Measurements from ENCODE around the gene PDE4D. TPM values are rescaled to one million over a fixed set of nuclear protein-coding genes. Genes with fewer than 3 reads are reported as not detected.
A peak's percentile ranks its signal among the peaks of the same experiment; 100 is the strongest.

Gene PDE4D
- total and polyA plus RNA-seq, 2 of the 4 experiments (the other 2 are of a cell fraction) = 1.4 to 7.9 TPM

DNA sequence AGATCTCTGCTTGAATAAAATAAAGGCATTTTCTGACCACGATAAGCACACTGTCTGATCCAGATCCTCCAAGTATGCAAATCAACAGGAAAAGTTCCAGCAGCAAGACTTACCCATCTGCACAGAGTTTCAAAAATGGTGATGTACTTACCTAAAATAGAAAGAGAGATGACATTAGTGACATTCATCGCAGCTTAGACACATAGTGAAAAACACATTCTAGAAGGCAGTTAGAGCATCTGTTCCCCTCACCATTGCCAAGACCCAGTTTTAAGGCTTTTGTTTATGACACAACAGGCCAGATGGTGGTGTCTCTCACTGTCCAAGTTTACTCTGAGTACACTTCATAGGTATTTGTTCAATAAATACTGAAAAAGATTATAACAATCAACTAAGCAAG is 207.7 kb downstream of the PDE4D start:
- dilution Hi-C loops (cut with HindIII; ENCODE audit: low sequenced_read_pairs, unreplicated experiment) (no loop called here), in situ Hi-C loops (cut with MboI; ENCODE audit: low sequenced_read_pairs) (no loop called here), intact Hi-C loops (cut with micrococcal nuclease) (no loop called here)
- no CpG with 5 or more reads among the region's 2 CpGs for WGBS, 2 experiments (ENCODE audit: extremely low coverage in 2 of 2, insufficient read length in 1 of 2)
- Histone ChIP-seq H2AK9ac (replicated peaks; ENCODE audit: low read depth, low read length, poor library complexity) (no peak overlapping the region), H3K4me1 (ENCODE audit: control insufficient read depth, insufficient read depth, low read length) (no peaks in the 10 kb centered on the region), H4K8ac (ENCODE audit: low read depth in 2 of 2, low read length in 2 of 2) (no peak overlapping the region), H2AFZ (replicated peaks; ENCODE audit: low read length, poor library complexity) (no peak overlapping the region), H3K9me3 (ENCODE audit: control insufficient read depth, insufficient read depth, low read length) (no peaks in the 10 kb centered on the region), H3K36me3 (ENCODE audit: control insufficient read depth, insufficient read depth, low read length) (no peaks in the 10 kb centered on the region), H2AK5ac (ENCODE audit: low read depth, low read length) (no peak overlapping the region), H2BK15ac (ENCODE audit: low read depth, low read length) (no peak overlapping the region), H2BK20ac (ENCODE audit: low read depth, low read length) (no peak overlapping the region), H3K18ac (ENCODE audit: low read depth, low read length) (no peak overlapping the region), H3K9ac (ENCODE audit: low read depth, low read length) (no peak overlapping the region), H4K5ac (ENCODE audit: low read depth, low read length) (no peak overlapping the region), H3K9me1 (ENCODE audit: insufficient read depth, low read length) (no peaks in the 10 kb centered on the region), H4K91ac (ENCODE audit: insufficient read depth, low read depth, low read length) (no peak overlapping the region), H3K56ac (ENCODE audit: extremely low read depth, insufficient read depth, low read length) (no peak overlapping the region), H3K27ac (ENCODE audit: insufficient read depth, low read length) (no peak overlapping the region), H3K27me3 (ENCODE audit: control insufficient read depth, insufficient read depth, low read length) (no peaks in the 10 kb centered on the region), H2BK120ac (ENCODE audit: low read depth, low read length) (no peak overlapping the region), H3K4me2 (ENCODE audit: low read depth, low read length) (no peak overlapping the region), H2BK5ac (ENCODE audit: low read depth, low read length, poor library complexity, severe bottlenecking) (no peak overlapping the region), H3K79me1 (ENCODE audit: low read depth in 1 of 2, low read length in 2 of 2) (no peaks in the 10 kb centered on the region), H3K4me3 (ENCODE audit: insufficient read depth, low read depth, low read length) (no peak overlapping the region), H3K4ac (ENCODE audit: low read depth, low read length) (no peak overlapping the region), H3K14ac (replicated peaks; ENCODE audit: low read depth, low read length) (no peak overlapping the region), H4K20me1 (ENCODE audit: insufficient read depth, low read length) (no peaks in the 10 kb centered on the region), H3K23ac (ENCODE audit: low read depth, low read length) (no peak overlapping the region)
- ChIA-PET POLR2A (ENCODE audit: unreplicated experiment) (no interaction called here), CTCF (no interaction called here)
- DNase-seq (peak; percentile 9), ATAC-seq (ENCODE audit: low read depth) (peak; percentile 56; the same call in 1 of the 2 replicates)
- BruUV-seq (replicated peaks) = no TSS peak
- no peak for TF ChIP-seq RCOR1 (IDR thresholded peaks at IDR 0.05; ENCODE audit: insufficient replicate concordance, low read length)
- no peak for TF ChIP-seq SMC3 (IDR thresholded peaks at IDR 0.05; ENCODE audit: low read depth, low read length)
- no peak for TF ChIP-seq POLR2A (IDR thresholded peaks at IDR 0.05; ENCODE audit: low read depth, low read length)
- no peak for TF ChIP-seq MXI1 (IDR thresholded peaks at IDR 0.05; ENCODE audit: borderline replicate concordance, low read depth, low read length)
- no peak for TF ChIP-seq NFE2L2 (IDR thresholded peaks at IDR 0.05; ENCODE audit: low read depth, low read length)
- no peak for TF ChIP-seq MAZ (IDR thresholded peaks at IDR 0.05; ENCODE audit: borderline replicate concordance, low read depth, low read length)
- no peak for TF ChIP-seq RAD21 (IDR thresholded peaks at IDR 0.05; ENCODE audit: low read length)
- no peak for TF ChIP-seq BHLHE40 (IDR thresholded peaks at IDR 0.05; ENCODE audit: low read depth, low read length)
- TF ChIP-seq, protein P1, sequence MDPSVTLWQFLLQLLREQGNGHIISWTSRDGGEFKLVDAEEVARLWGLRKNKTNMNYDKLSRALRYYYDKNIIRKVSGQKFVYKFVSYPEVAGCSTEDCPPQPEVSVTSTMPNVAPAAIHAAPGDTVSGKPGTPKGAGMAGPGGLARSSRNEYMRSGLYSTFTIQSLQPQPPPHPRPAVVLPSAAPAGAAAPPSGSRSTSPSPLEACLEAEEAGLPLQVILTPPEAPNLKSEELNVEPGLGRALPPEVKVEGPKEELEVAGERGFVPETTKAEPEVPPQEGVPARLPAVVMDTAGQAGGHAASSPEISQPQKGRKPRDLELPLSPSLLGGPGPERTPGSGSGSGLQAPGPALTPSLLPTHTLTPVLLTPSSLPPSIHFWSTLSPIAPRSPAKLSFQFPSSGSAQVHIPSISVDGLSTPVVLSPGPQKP (IDR thresholded peaks at IDR 0.05; ENCODE audit: borderline replicate concordance, low read depth, low read length) = no peak
- TF ChIP-seq CEBPB (IDR thresholded peaks at IDR 0.05; ENCODE audit: low read depth, low read length) = no peak
- TF ChIP-seq, protein P2, sequence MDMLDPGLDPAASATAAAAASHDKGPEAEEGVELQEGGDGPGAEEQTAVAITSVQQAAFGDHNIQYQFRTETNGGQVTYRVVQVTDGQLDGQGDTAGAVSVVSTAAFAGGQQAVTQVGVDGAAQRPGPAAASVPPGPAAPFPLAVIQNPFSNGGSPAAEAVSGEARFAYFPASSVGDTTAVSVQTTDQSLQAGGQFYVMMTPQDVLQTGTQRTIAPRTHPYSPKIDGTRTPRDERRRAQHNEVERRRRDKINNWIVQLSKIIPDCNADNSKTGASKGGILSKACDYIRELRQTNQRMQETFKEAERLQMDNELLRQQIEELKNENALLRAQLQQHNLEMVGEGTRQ (IDR thresholded peaks at IDR 0.05; ENCODE audit: low read depth, low read length) = no peak
- no peak for TF ChIP-seq MAFK (IDR thresholded peaks at IDR 0.05; ENCODE audit: low read depth, low read length)
- TF ChIP-seq, protein P3, sequence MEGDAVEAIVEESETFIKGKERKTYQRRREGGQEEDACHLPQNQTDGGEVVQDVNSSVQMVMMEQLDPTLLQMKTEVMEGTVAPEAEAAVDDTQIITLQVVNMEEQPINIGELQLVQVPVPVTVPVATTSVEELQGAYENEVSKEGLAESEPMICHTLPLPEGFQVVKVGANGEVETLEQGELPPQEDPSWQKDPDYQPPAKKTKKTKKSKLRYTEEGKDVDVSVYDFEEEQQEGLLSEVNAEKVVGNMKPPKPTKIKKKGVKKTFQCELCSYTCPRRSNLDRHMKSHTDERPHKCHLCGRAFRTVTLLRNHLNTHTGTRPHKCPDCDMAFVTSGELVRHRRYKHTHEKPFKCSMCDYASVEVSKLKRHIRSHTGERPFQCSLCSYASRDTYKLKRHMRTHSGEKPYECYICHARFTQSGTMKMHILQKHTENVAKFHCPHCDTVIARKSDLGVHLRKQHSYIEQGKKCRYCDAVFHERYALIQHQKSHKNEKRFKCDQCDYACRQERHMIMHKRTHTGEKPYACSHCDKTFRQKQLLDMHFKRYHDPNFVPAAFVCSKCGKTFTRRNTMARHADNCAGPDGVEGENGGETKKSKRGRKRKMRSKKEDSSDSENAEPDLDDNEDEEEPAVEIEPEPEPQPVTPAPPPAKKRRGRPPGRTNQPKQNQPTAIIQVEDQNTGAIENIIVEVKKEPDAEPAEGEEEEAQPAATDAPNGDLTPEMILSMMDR (conservative IDR thresholded peaks at IDR 0.05; ENCODE audit: low read depth, low read length) = no peak

All from IMR-90 (cell line).